GM12878 (cell line): Measurements from ENCODE around the gene VSX2. TPM values are rescaled to one million over a fixed set of nuclear protein-coding genes. Genes with fewer than 3 reads are reported as not detected.

Source experiments
- ATF2 ChIP-seq: IDR thresholded peaks from 2 replicates; pipeline ENCODE4 v1.6.1; 2012; ENCODE audit warnings: low read length, inconsistent platforms
- ESRRA ChIP-seq: IDR thresholded peaks from 2 replicates; pipeline ENCODE4 v1.6.1; 2012; ENCODE audit warnings: mild to moderate bottlenecking, low read length, improper control_type of control experiment
- RELB ChIP-seq: fragments of 450-650 bp; IDR thresholded peaks from 2 replicates; pipeline ENCODE4 v1.6.1; 2017; ENCODE audit warnings: low read depth, mild to moderate bottlenecking, moderate library complexity
- SMC3 ChIP-seq: IDR thresholded peaks from 2 replicates; pipeline ENCODE4 v1.6.1; 2011; ENCODE audit warnings: low read length, improper control_type of control experiment, borderline replicate concordance
- ZNF592 ChIP-seq: fragments of 450-650 bp; IDR thresholded peaks from 2 replicates; pipeline ENCODE4 v1.6.1; 2017; ENCODE audit warnings: mild to moderate bottlenecking, moderate library complexity
- ZNF622 ChIP-seq: fragments of 450-650 bp; IDR thresholded peaks from 2 replicates; pipeline ENCODE4 v1.6.1; 2017; ENCODE audit warnings: mild to moderate bottlenecking, inconsistent platforms
- polyA plus RNA-seq, 11 experiments: library from polyadenylated mRNA; depleted of rRNA in 4 of 11; unstranded in 6 of 11; stranded (reverse) in 5 of 11; fragments of >200 nt; fragmentation: Nextera tagmentation in 4 of 11; fragmentation: Illumina TruSeq in 1 of 11; extraction: Ambion mirVana in 4 of 11; extraction: Trizol in 1 of 11; gene quantifications; 1 replicate in 1 of 11; 2 replicates in 10 of 11; pipeline versions ENCODE4 v1.2.1 to v1.2.3, GENCODE V29; 2011 to 2016; ENCODE audit warnings: inconsistent platforms in 2 of 11, missing spikeins in 2 of 11, low read depth in 1 of 11
- total RNA-seq, 4 experiments: library from RNA; depleted of rRNA in 3 of 4; stranded (reverse); fragments of >200 nt in 3 of 4; fragmentation: Illumina TruSeq in 1 of 4; extraction: Trizol in 1 of 4; gene quantifications; 2 replicates each; pipeline versions ENCODE4 v1.2.1 to v1.2.3, GENCODE V29; 2013 to 2021

Gene VSX2
- total and polyA plus RNA-seq, 10 of the 15 experiments (the other 5 are each of a cell fraction or from before 2014, with no cell fraction given) = 0.04 to 0.05 TPM; not detected in 8

- TF ChIP-seq ATF2 (no peak), RELB (no peak), SMC3 (no peak), ZNF622 (no peak), ESRRA (no peak), ZNF592 (no peak)
Measured at GRCh38 chr14:74261288-74261687, 22.0 kb downstream of the VSX2 start (continued).
